Pancreas (tissue), 10 donors: ENCODE data around the gene ALLC. TPM values are rescaled to one million over a fixed set of nuclear protein-coding genes. Genes with fewer than 3 reads are reported as not detected.

ENCODE experiments used
- ATAC-seq, 4 donors: fragments of 200-7000 bp; cut with Tn5 transposase; one replicate each; pipeline versions ENCODE4 v1.8.0 to v1.9.1; 2020; ENCODE audit warnings: mild to moderate bottlenecking in 4 of 4, moderate library complexity in 4 of 4
- DNase-seq, 6 donors: peaks; one replicate each; pipeline ENCODE4 v3.0.0-alpha.2; 2020
- FAIRE-seq: peaks from 2 replicates; lab custom pipeline; 2012; peaks lifted over from hg19 to GRCh38; lab: Jason Lieb, UNC
- H3K27ac ChIP-seq, 4 donors: fragments of 200-600 bp; sonication (generic); 1 replicate in 3 of 4; 2 replicates in 1 of 4; pipeline versions ENCODE4 v1.5.0 to v1.8.0; 2020
- H3K27me3 ChIP-seq, 4 donors: fragments of 200-600 bp; one replicate each; pipeline ENCODE4 v1.8.0; 2021
- H3K36me3 ChIP-seq, 3 donors: fragments of 200-600 bp; sonication (generic) in 1 of 3; one replicate each; pipeline versions ENCODE4 v1.5.0 to v1.8.0; 2020 to 2021
- H3K4me1 ChIP-seq, 3 donors: fragments of 200-600 bp; one replicate each; pipeline ENCODE4 v1.8.0; 2021
- H3K4me3 ChIP-seq, 4 donors: fragments of 200-600 bp; sonication (generic) in 2 of 4; one replicate each; pipeline versions ENCODE4 v1.5.0 to v1.8.0; 2020 to 2021
- H3K9me3 ChIP-seq, 4 donors: fragments of 200-600 bp; one replicate each; pipeline ENCODE4 v1.8.0; 2021
- CTCF ChIP-seq, 4 donors: fragments of 200-600 bp; sonication (generic) in 3 of 4; IDR thresholded peaks; one replicate each; pipeline versions ENCODE4 v1.5.0 to v1.8.0; 2021; ENCODE audit warnings: antibody characterized with exemption in 4 of 4
- WGBS, 2 donors: extraction: QIAGEN DNeasy Blood & Tissue Kit; methylation state at CpG; one replicate each; pipeline ENCODE4 v1.1.7; 2013; 5-methylcytosine and 5-hydroxymethylcytosine counted together
- intact Hi-C, 3 donors: fragments of 100-400 bp; cut with DNase I; formaldehyde crosslinking; loops; one replicate each; pipeline versions ENCODE4 v1.11.1 to v1.14.2; 2022
- polyA plus RNA-seq, 2 donors: library from polyadenylated mRNA; stranded (reverse); fragments of 200-250 nt; gene quantifications; one replicate each; pipeline ENCODE4 v1.2.3, GENCODE V29; 2013
- total RNA-seq, 6 donors: library from RNA; stranded (reverse); fragmentation: NEBNext Ultra II Directional in 4 of 6; extraction: Animal tissue kit (Norgen Biotek cat#: 25700) in 4 of 6; gene quantifications; one replicate each; pipeline versions ENCODE4 v1.2.1 to v1.2.4, GENCODE V29; 2021 to 2023
- donor health status: healthy with polysubstance abuse.
- donor health status: DM: no; HTN: no; CAD: no; lungs with moderate emphysema.
- donor health status: DM: no; HTN: no; CAD: no.
- donor health status: control.
- donor health status: control.
- donor health status: Bipolar disorder and iron deficiency.
- donor health status: DM: yes; HTN: yes; CAD: no.
- donor health status: DM: no; HTN: no; CAD: no.
- donor health status: DM: no; HTN: no; CAD: no.
- donor health status: DM: yes; HTN: yes; CAD: no.

The ALLC gene
- total and polyA plus RNA-seq, 8 donors = 0.68 to 0.75 TPM; not detected in 6

- Histone ChIP-seq H3K27me3 (no peaks in the 10 kb centered on the region), H3K27ac (no peak overlapping the region), H3K4me3 (no peak overlapping the region), H3K36me3 (no peaks in the 10 kb centered on the region), H3K4me1 (no peaks in the 10 kb centered on the region), H3K9me3 (no peaks in the 10 kb centered on the region)
- WGBS, 2 donors = 54 to 75% methylated on average over 9 of the region's 9 CpGs
- intact Hi-C loops = no loop called here
- ATAC-seq (no peak), FAIRE-seq (no peak), DNase-seq (no peak)
- no peak for TF ChIP-seq CTCF (IDR thresholded peaks at IDR 0.05)
Measured at GRCh38 chr2:3747826-3748225, 89.8 kb downstream of the ALLC start.

GRCh38 chr2:3749201-3749600, 91.2 kb downstream of the ALLC start:
- intact Hi-C loops = no loop called here
- DNase-seq (no peak), ATAC-seq (no peak), FAIRE-seq (no peak)
- no peaks in the 10 kb centered on the region for H3K4me1 ChIP-seq
- no peak overlapping the region for H3K27ac ChIP-seq
- H3K27me3 ChIP-seq = no peaks in the 10 kb centered on the region
- 65 to 74% methylated on average over 7 of the region's 7 CpGs for WGBS, 2 donors
- H3K9me3 ChIP-seq = no peaks in the 10 kb centered on the region
- H3K4me3 ChIP-seq = no peak overlapping the region
- H3K36me3 ChIP-seq = no peaks in the 10 kb centered on the region
- TF ChIP-seq CTCF (IDR thresholded peaks at IDR 0.05) = no peak

- H3K4me3 ChIP-seq = no peak overlapping the region
- no peaks in the 10 kb centered on the region for H3K27me3 ChIP-seq
- TF ChIP-seq CTCF (IDR thresholded peaks at IDR 0.05) = no peak
- no peaks in the 10 kb centered on the region for H3K36me3 ChIP-seq
- no peaks in the 10 kb centered on the region for H3K9me3 ChIP-seq
- no peaks in the 10 kb centered on the region for H3K4me1 ChIP-seq
- no peak for DNase-seq
- ATAC-seq = no peak
- FAIRE-seq = no peak
- no peak overlapping the region for H3K27ac ChIP-seq
- intact Hi-C loops = no loop called here
- 65 to 77% methylated on average over 7 of the region's 7 CpGs for WGBS, 2 donors
Measured at GRCh38 chr2:3751251-3751650, 93.3 kb downstream of the ALLC start.

GRCh38 chr2:3751806-3752205, 93.8 kb downstream of the ALLC start:
- Histone ChIP-seq H3K27me3 (no peaks in the 10 kb centered on the region), H3K9me3 (no peaks in the 10 kb centered on the region), H3K36me3 (no peaks in the 10 kb centered on the region), H3K4me1 (no peaks in the 10 kb centered on the region), H3K4me3 (no peak overlapping the region), H3K27ac (no peak overlapping the region)
- intact Hi-C loops = no loop called here
- ATAC-seq (no peak), DNase-seq (no peak), FAIRE-seq (no peak)
- TF ChIP-seq CTCF (IDR thresholded peaks at IDR 0.05) = no peak
- 33 to 60% methylated on average over 5 of the region's 5 CpGs for WGBS, 2 donors

Other genes with a start within 250 kb of the ALLC start
- 10 to 100 TPM in 5 of 6 donors, 1 to 10 TPM in 1; 9.9 to 26.0 (median 19.2) TPM for gene ADI1, start 138.7 kb upstream of the ALLC start, total RNA-seq
- 10 to 100 TPM; 17.8 to 29.7 TPM for gene ADI1, start 138.7 kb upstream of the ALLC start, polyA plus RNA-seq
- gene RNASEH1, start 99.9 kb upstream of the ALLC start, total RNA-seq = 10 to 100 TPM in 2 of 6 donors, 1 to 10 TPM in 4; 6.1 to 10.6 (median 8.9) TPM
- gene RNASEH1, start 99.9 kb upstream of the ALLC start, polyA plus RNA-seq = 1 to 10 TPM; 5.5 to 5.7 TPM
- 100 to 1,000 TPM; 498 to 985 (median 806) TPM for gene RPS7, start 82.9 kb upstream of the ALLC start, total RNA-seq
- gene RPS7, start 82.9 kb upstream of the ALLC start, polyA plus RNA-seq = 1,000 to 10,000 TPM; 1,402 to 2,322 TPM
- gene COLEC11, start 63.1 kb upstream of the ALLC start, total RNA-seq = 1 to 10 TPM; 2.0 to 6.1 (median 3.2) TPM
- 10 to 100 TPM in 1 of 2 donors, 1 to 10 TPM in 1; 9.5 to 11.9 TPM for gene COLEC11, start 63.1 kb upstream of the ALLC start, polyA plus RNA-seq
- not detected for gene DCDC2C, start 45.4 kb downstream of the ALLC start, total RNA-seq
- not detected for gene DCDC2C, start 45.4 kb downstream of the ALLC start, polyA plus RNA-seq